HEK293 (cell line): ENCODE data around the gene SHROOM3.

ENCODE experiments used
- CTCF ChIA-PET: fragments of 350-600 bp; formaldehyde crosslinking; extraction: SDS; loops from one replicate; lab custom pipeline; 2021; ENCODE audit warnings: antibody characterized with exemption; lab: Yijun Ruan, JAX
- POLR2A ChIA-PET: fragments of 300-600 bp; formaldehyde crosslinking; extraction: SDS; loops from one replicate; lab custom pipeline; 2020; ENCODE audit warnings: antibody characterized with exemption, inconsistent platforms; lab: Yijun Ruan, JAX
- H3K27ac ChIP-seq: fragments of 200-500 bp; sonication (Bioruptor generic); 2 replicates; pipeline ENCODE4 v1.5.1; 2014; ENCODE audit warnings: low read depth, low read length, control low read depth, inconsistent platforms; ENCODE audit errors: extremely low read depth
- H3K36me3 ChIP-seq, 2 experiments: fragments of 200-500 bp in 1 of 2; sonication (Bioruptor generic) in 1 of 2; 1 replicate in 1 of 2; 2 replicates in 1 of 2; pipeline ENCODE4 v1.5.1; 2014 to 2017; ENCODE audit warnings: inconsistent platforms in 2 of 2, low read length in 2 of 2; ENCODE audit not compliant: control insufficient read depth in 2 of 2, insufficient read depth in 1 of 2
- H3K4me1 ChIP-seq: fragments of 200-500 bp; sonication (Bioruptor generic); 2 replicates; pipeline ENCODE4 v1.5.1; 2014; ENCODE audit warnings: mild to moderate bottlenecking, low read length, inconsistent platforms; ENCODE audit not compliant: control insufficient read depth, insufficient read depth
- H3K4me3 ChIP-seq: 2 replicates; pipeline ENCODE4 v1.5.1; 2011; ENCODE audit warnings: low read depth, mild to moderate bottlenecking, control low read depth, low read length, moderate library complexity
- H3K9me3 ChIP-seq: fragments of 200-500 bp; sonication (Bioruptor generic); 2 replicates; pipeline ENCODE4 v1.5.1; 2014; ENCODE audit warnings: low read depth, low read length, inconsistent platforms; ENCODE audit not compliant: control insufficient read depth, insufficient read depth
- CTCF ChIP-seq: fragments of 450-650 bp; formaldehyde crosslinking; IDR thresholded peaks from 2 replicates; pipeline ENCODE4 v1.5.1; 2016; ENCODE audit warnings: missing biosample characterization, missing genetic modification characterization
- HOXA7 ChIP-seq: sonication (generic); formaldehyde crosslinking; IDR thresholded peaks from 2 replicates; pipeline ENCODE4 v1.8.1; 2022; ENCODE audit warnings: missing genetic modification reagents, borderline replicate concordance
- MEIS1 ChIP-seq: sonication (generic); formaldehyde crosslinking; IDR thresholded peaks from 2 replicates; pipeline ENCODE4 v1.8.1; 2022; ENCODE audit warnings: missing genetic modification reagents, mild to moderate bottlenecking, borderline replicate concordance
- MZF1 ChIP-seq: fragments of 450-650 bp; formaldehyde crosslinking; IDR thresholded peaks from 2 replicates; pipeline ENCODE4 v1.5.1; 2017; ENCODE audit warnings: missing biosample characterization, missing genetic modification characterization, borderline replicate concordance
- PRDM4 ChIP-seq: fragments of 450-650 bp; formaldehyde crosslinking; IDR thresholded peaks from 2 replicates; pipeline ENCODE4 v1.5.1; 2017; ENCODE audit warnings: missing biosample characterization, missing genetic modification characterization
- ZBTB17 ChIP-seq: fragments of 450-650 bp; formaldehyde crosslinking; IDR thresholded peaks from 2 replicates; pipeline ENCODE4 v1.5.1; 2016; ENCODE audit warnings: missing biosample characterization, missing genetic modification characterization
- ZNF133 ChIP-seq: fragments of 450-650 bp; formaldehyde crosslinking; IDR thresholded peaks from 2 replicates; pipeline ENCODE4 v1.5.1; 2016; ENCODE audit warnings: missing biosample characterization, missing genetic modification characterization
- ZNF148 ChIP-seq: fragments of 450-650 bp; formaldehyde crosslinking; IDR thresholded peaks from 2 replicates; pipeline ENCODE4 v1.5.0; 2017; ENCODE audit warnings: missing biosample characterization, missing genetic modification characterization, borderline replicate concordance
- ZNF184 ChIP-seq: fragments of 450-650 bp; IDR thresholded peaks from 2 replicates; pipeline ENCODE4 v1.5.1; 2018; ENCODE audit warnings: missing biosample characterization, mild to moderate bottlenecking, missing genetic modification characterization
- ZNF274 ChIP-seq, 2 experiments: fragments of 200-500 bp in 1 of 2; fragments of 450-650 bp in 1 of 2; sonication (Bioruptor generic) in 1 of 2; formaldehyde crosslinking in 1 of 2; IDR thresholded peaks; 2 replicates each; pipeline versions ENCODE4 v1.5.1 to v1.6.1; 2014 to 2016; ENCODE audit warnings: borderline replicate concordance in 1 of 2, inconsistent platforms in 1 of 2, low read length in 1 of 2, missing biosample characterization in 1 of 2, missing genetic modification characterization in 1 of 2
- ZNF530 ChIP-seq: fragments of 450-650 bp; formaldehyde crosslinking; IDR thresholded peaks from 2 replicates; pipeline ENCODE4 v1.5.1; 2016; ENCODE audit warnings: low read depth, missing biosample characterization, missing genetic modification characterization
- ZNF548 ChIP-seq: fragments of 450-650 bp; formaldehyde crosslinking; IDR thresholded peaks from 2 replicates; pipeline ENCODE4 v1.5.1; 2016; ENCODE audit warnings: missing biosample characterization, missing genetic modification characterization
- ZNF600 ChIP-seq: fragments of 450-650 bp; formaldehyde crosslinking; IDR thresholded peaks from 2 replicates; pipeline ENCODE4 v1.5.1; 2016; ENCODE audit warnings: missing biosample characterization, missing genetic modification characterization
- ZSCAN4 ChIP-seq: fragments of 450-650 bp; formaldehyde crosslinking; IDR thresholded peaks from 2 replicates; pipeline ENCODE4 v1.5.1; 2017; ENCODE audit warnings: missing biosample characterization, missing genetic modification characterization
- TF ChIP-seq, protein P1 (sequence below): fragments of 450-650 bp; formaldehyde crosslinking; IDR thresholded peaks from 2 replicates; pipeline ENCODE4 v1.5.1; 2017; ENCODE audit warnings: missing biosample characterization, missing genetic modification characterization

The SHROOM3 gene

DNA sequence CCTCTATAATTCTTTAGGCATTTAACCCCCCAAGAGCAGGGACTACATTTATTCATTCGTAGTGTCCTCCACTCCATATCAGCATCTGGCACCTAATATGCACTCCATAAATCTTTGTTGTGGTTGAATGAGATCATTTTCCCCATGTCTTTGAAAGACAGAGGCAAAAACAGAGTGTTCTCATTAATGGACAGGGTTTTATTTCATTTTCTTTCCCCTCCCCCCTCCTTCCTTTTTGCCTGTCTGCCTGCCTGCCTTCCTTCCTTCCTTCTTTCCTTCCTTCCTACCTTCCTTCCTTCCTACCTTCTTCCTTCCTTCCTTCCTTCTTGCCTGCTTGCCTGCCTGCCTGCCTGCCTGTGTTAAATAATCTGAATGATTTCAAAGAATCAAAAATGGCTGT lies 83.2 kb downstream of the SHROOM3 start (continued):
- TF ChIP-seq PRDM4 (tag by site-specific recombination) (0 out of 2 replicates have a peak, but pooled peaks have one; percentile 13), ZBTB17 (peak; percentile 44; the same call in 1 of the 2 replicates), ZNF530 (no peak), ZNF600 (peak; percentile 49; the same call in 1 of the 2 replicates)
- TF ChIP-seq, protein P1, sequence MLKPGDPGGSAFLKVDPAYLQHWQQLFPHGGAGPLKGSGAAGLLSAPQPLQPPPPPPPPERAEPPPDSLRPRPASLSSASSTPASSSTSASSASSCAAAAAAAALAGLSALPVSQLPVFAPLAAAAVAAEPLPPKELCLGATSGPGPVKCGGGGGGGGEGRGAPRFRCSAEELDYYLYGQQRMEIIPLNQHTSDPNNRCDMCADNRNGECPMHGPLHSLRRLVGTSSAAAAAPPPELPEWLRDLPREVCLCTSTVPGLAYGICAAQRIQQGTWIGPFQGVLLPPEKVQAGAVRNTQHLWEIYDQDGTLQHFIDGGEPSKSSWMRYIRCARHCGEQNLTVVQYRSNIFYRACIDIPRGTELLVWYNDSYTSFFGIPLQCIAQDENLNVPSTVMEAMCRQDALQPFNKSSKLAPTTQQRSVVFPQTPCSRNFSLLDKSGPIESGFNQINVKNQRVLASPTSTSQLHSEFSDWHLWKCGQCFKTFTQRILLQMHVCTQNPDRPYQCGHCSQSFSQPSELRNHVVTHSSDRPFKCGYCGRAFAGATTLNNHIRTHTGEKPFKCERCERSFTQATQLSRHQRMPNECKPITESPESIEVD (tag by site-specific recombination): peak; percentile 52; the same call in 1 of the 2 replicates

GRCh38 chr4:76523593-76523992 lies 88.6 kb downstream of the SHROOM3 start:
- POLR2A ChIA-PET: no interaction called here
- CTCF ChIA-PET: no interaction called here
- TF ChIP-seq ZNF274 (IDR thresholded peaks at IDR 0.05; ENCODE audit: low read length) (no peak), ZNF274 (tag by site-specific recombination; IDR thresholded peaks at IDR 0.05; ENCODE audit: borderline replicate concordance) (no peak), MEIS1 (CRISPR knock-in tag) (no peak), ZNF548 (tag by site-specific recombination) (no peak), CTCF (tag by site-specific recombination) (no peak), MZF1 (tag by site-specific recombination) (no peak), ZNF148 (no peak), ZNF184 (no peak), HOXA7 (CRISPR knock-in tag) (no peak), ZNF133 (tag by site-specific recombination) (no peak), ZSCAN4 (tag by site-specific recombination) (no peak)
- TF ChIP-seq, all 188 proteins: peak for 0

More at GRCh38 chr4:76523593-76523992, 88.6 kb downstream of the SHROOM3 start:
- H3K4me3 ChIP-seq: no peak overlapping the region
- H3K4me1 ChIP-seq: no peaks in the 10 kb centered on the region
- H3K9me3 ChIP-seq: no peaks in the 10 kb centered on the region
- H3K36me3 ChIP-seq: no peaks in the 10 kb centered on the region
- H3K27ac ChIP-seq: no peak overlapping the region
